ENCODE measurements around the gene PTGER1. TPM values are rescaled to one million over a fixed set of nuclear protein-coding genes. Genes with fewer than 3 reads are reported as not detected.
"Not testable (repeated sequence)": the region's sequence is repeated elsewhere in the genome, so short reads cannot be mapped to it uniquely, and the experiment has no call there.

The PTGER1 gene
- total RNA-seq, 1 donor from 2014 or later, result 0.13 TPM

DNA sequence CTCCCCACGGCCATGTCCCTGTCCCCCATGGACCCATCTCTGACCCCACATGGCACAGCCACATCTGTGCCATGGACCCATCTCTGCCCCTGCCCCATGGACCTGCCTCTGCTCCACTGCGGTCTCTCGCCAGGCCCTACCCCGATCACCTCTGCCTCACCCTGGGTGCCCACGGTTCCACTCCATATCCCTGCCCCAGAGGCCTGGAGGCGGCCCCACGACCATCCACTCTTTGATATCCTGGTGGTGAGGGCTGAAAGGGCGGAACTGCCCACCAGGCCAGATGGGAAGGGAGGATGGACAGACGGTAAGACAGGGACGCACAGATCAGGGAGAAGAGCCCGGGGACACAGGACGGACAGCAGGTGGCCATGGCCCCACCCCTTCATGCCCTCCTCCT lies 327 bp downstream of the PTGER1 start:
- no peak for DNase-seq (ENCODE audit: low read depth in 2 of 2)

DNA sequence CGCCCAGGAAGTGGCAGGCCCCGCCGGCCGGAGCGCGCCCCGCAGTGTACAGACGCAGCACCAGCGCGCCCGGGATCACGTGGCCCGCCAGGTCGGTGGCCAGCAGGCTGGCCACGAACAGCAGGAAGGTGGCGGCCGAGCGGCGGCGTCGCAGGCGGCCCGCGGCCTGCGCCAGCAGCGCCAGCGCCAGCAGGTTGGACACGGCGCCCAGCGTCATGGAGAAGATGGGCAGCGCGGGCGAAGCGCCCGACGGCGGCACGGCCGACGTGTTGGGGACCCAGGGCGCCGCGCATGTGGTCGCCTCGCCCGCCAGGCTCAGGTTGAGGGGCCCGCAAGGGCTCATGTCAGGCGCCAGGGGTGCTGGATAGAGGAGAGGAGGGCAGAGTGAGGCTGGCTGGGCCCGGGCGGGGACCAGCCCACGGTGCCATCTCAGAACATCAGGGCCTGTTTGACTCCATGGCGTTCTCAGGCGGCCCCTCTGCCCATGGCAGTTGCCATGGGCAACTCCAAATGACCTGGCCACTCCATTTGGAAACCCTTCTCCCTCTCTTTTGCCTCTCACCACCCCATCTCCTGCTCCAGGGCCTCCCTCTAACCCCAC lies 1.1 kb downstream of the PTGER1 start:
- DNase-seq (ENCODE audit: low read depth in 2 of 2), result peak in 1 of 2 donors; percentile 51

DNA sequence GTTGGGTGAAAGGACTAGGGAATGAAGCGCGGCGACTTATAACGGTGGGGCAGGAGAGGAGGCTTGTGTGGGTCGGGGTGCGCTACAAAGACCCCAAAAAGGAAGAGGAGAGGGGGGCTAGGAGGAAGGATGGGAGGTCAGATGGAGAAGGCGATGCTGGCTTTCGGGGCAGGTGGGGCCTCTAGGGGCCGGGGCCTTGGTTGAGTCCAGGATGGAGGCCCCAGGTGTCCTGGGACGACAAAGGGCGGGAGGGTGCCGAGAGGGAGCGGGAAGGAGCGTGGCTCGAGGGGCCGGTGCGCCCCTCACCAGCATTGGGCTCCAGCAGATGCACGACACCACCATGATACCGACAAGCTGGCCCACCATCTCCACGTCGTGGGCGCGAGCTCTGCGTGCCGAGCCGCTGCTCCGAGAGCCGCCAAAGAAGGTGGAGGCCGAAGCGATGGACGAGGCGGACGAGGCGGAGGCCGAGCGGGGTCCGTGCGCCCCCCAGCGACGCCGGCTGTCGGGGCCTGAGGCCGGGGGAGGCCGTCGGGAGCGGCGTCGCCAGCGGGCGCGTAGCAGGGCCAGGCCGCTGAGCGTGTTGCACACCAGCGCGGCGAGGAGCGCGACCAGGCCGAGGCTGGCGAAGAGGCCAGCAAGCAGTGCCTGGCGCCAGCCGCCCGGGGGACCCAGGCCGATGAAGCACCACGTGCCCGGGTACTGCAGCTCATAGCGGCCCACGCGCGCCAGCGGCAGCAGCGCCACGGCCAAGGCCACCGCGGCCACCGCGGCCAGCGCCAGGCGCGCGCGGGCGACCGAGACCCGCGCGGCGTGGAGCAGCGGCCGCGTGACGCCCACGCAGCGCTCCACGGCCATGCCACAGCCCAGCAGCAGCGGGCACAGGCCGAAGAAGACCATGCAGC lies 1.8 kb downstream of the PTGER1 start:
- peak in 1 of 2 donors; percentile 52 for DNase-seq (ENCODE audit: low read depth in 2 of 2)

DNA sequence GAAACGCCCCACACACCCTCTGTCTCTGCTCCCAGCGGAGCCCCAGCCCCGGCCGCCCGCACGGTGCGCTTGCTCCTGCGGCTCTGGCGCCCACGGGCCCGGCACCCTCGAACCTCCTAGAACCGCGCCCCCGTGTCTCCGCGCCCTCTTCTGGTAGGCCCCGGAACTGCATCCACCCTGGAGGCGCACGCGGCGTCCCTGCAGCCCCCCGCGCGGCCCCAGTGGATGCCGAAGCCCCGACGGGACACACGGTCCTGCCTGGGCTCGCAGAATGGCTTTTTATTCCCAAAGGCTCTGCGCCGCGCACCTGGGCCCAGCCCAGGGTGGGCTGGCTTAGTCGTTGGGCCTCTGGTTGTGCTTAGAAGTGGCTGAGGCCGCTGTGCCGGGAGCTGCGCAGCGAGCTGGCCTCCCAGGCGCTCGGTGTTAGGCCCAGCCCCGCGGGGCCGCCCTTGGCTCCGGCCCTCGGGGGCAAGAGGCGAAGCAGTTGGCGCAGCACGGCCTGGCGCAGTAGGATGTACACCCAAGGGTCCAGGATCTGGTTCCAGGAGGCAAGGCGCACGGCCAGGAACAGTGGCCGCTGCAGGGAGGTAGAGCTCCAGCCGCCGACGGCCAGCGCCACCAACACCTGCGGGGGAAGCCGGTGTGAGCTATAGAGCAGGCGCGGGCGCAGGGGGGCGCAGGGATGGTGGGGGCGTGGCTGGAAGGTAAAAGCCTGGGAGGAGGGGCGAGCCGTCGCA lies 2.8 kb downstream of the PTGER1 start:
- peak in 1 of 2 donors; percentile 53 for DNase-seq (ENCODE audit: low read depth in 2 of 2)

DNA sequence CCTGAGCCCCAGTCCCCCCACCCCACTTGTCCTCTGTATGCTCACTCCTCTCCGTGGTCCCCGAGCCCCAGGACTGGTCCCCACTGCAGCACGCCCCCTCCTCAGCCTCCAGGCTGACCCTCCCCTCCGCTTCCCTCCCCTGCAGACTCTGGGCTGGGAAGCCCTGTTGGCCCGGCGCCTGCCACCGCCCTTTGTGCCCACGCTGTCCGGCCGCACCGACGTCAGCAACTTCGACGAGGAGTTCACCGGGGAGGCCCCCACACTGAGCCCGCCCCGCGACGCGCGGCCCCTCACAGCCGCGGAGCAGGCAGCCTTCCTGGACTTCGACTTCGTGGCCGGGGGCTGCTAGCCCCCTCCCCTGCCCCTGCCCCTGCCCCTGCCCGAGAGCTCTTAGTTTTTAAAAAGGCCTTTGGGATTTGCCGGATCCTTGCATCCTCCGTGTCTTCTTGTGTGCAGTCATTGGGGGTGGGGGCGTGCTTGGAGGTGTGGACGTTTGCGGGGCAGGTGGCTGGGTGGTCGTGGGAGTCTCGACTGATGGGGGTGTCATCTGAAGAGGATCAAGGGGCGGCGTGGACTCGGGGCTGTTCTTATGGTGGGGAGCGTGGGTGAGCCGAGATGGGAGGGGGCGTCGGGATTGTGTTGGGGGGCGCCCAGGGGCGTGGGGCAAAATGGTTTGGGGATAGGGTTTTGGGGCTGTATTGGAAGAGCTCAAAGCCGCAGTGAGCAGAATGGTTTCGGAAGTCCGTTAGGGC lies 3.5 kb downstream of the PTGER1 start:
- no peak for DNase-seq (ENCODE audit: low read depth in 2 of 2)

DNA sequence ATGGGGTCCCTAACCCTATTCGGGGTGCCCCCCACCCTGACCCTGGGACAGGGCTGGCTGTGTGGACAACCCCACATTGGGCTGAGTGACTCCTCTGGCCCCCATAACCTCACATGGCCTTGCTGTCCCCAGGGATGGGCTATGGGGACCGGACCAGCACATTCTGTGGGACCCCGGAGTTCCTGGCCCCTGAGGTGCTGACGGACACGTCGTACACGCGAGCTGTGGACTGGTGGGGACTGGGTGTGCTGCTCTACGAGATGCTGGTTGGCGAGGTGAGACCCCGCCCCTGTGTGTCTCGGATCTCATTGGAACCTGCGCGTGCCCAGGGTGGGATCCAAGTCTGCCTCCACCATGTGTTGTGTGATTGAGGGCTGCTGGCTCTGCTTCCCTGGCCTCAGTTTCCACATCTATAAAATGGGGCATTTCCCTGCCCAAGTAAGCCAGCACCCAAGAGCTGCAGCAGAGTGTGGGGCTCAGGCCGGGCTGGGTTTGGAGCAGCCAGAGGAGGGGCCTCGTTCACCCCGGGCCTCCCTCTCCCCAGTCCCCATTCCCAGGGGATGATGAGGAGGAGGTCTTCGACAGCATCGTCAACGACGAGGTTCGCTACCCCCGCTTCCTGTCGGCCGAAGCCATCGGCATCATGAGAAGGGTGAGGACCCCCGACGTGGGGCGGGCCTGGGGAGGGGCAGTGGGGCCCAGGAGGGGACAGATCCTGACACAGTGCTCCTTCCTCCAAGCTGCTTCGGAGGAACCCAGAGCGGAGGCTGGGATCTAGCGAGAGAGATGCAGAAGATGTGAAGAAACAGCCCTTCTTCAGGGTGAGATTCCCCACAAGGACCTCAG lies 4.9 kb downstream of the PTGER1 start:
- DNase-seq (ENCODE audit: low read depth in 2 of 2), result no peak

DNA sequence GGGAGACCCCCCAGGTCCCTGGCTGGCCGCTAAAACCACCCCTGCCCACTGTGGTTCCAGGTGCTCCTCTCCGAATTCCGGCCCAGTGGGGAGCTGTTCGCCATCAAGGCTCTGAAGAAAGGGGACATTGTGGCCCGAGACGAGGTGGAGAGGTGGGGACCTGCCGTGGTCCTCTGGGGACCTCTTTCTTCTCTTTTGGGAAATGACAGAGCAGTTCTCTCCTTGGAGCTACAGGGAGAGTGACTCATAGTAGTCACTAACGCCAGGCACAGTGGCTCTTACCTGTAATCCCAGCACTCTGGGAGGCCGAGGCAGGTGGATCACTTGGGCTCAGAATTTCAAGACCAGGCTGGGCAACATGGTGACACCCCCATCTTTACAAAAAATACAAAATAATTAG lies 7.3 kb downstream of the PTGER1 start:
- DNase-seq (ENCODE audit: low read depth in 2 of 2), result no peak

DNA sequence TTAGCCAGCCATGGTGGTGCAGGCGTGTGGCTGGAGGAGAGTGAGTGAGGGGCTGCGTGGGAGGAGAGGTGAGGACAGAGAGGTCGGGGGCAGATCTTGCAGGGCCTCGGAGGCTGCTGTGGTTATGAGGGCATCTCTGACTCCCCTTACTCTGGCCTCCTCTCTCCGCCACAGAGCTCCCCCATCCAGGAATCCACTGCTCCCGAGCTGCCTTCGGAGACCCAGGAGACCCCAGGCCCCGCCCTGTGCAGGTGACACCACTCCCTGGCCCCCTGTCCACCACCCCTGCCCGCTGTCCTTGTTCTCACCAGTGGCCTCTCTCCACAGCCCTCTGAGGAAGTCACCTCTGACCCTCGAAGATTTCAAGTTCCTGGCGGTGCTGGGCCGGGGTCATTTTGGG lies 7.8 kb downstream of the PTGER1 start:
- DNase-seq (ENCODE audit: low read depth in 2 of 2), result no peak

DNA sequence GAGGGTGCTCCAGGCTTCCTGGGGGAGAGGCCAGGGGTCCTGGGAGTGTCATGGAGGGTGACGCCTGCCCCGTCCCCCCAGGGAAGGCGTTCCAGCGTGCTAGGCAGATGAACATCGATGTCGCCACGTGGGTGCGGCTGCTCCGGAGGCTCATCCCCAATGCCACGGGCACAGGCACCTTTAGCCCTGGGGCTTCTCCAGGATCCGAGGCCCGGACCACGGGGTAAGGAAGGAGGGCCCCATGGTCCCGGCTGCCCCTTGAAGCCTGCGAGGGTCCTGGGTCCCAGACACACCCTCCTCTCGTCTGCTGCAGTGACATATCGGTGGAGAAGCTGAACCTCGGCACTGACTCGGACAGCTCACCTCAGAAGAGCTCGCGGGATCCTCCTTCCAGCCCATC lies 11.4 kb downstream of the PTGER1 start:
- no peak for DNase-seq (ENCODE audit: low read depth in 2 of 2)

DNA sequence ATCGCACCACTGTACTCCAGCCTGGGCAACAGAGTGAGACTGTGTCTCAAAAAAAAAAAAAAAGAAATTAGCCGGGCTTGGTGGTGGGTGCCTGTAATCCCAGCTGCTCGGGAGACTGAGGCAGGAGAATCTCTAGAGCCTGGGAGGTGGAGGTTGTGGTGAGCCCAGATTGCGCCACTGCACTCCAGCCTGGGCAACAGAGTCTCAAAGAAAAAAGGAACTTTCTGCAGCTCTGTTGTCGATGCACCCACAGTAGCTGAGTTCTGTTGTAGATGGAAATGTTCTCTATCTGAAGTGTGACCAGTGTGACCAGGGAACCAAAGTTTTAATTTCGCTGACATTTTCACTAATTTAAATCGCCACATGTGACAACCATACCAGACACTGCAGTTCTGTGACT lies 12.8 kb downstream of the PTGER1 start:
- DNase-seq (ENCODE audit: low read depth in 2 of 2), result not testable (repeated sequence)

DNA sequence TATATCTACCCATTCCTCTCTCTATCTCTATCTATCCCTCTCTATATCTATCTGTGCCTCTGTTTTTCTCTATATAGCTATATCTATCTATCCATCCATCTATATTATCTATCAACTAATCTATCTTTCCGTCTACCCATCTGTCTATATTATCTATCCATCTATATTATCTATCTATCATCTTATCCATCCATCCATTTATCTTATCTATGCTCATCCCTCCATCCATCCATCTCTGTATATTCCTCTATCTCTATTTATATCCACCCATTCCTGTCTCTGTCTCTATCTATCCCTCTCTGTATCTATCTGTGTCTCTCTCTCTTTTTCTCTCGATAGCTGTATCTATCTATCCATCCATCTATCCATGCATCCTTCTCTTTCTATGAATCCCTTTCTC lies 14.2 kb downstream of the PTGER1 start:
- no peak for DNase-seq (ENCODE audit: low read depth in 2 of 2)

DNA sequence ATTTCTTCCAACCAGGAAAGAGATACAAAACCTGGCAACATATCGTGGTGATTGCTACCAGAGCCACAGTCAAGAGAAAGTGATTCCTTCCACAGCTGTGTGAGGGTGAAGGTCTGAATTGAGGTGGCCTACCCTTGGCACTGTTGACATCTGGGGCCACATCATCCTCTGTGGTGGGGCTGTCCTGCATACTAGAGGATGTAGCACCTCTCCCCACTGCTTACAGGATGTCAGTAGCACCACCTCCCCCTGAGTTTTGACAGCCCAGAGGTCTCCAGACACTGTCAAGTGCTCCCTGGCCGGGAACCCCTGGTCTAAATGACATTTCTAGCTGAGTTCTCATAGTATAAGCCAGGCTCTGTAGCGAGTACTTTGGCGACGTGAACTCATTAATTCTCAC lies 15.5 kb downstream of the PTGER1 start:
- DNase-seq (ENCODE audit: low read depth in 2 of 2), result no peak

DNA sequence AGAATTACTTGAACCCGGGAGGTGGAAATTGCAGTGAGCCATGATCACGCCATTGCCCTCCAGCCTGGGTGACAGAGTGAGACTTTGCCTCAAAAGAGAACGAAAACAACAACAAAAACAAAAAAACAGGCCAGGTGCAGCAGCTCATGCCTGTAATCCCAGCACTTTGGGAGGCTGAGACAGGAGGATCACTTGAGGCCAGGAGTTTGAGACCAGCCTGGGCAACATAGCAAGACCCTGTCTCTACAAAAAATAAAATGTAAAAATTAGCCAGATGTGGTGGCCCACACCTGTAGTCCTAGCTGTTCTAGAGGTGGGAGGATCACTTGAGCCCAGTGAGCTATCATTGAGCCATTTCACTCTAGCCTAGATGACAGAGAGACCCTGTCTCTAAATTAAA lies 22.9 kb downstream of the PTGER1 start:
- DNase-seq (ENCODE audit: low read depth in 2 of 2), result not testable (repeated sequence)

DNA sequence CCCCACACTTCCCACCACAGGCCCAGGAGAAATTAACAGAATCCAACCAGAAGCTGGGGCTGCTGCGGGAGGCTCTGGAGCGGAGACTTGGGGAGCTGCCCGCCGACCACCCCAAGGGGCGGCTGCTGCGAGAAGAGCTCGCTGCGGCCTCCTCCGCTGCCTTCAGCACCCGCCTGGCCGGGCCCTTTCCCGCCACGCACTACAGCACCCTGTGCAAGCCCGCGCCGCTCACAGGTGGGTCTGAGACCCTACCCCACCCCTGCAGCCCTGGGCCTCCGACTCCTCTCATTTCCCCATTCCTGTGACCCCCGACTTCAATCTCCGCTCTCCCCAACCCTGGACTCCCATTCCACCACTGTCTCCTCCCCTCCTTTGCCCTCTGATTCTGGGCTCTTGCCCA lies 24.3 kb downstream of the PTGER1 start:
- no peak for DNase-seq (ENCODE audit: low read depth in 2 of 2)

DNA sequence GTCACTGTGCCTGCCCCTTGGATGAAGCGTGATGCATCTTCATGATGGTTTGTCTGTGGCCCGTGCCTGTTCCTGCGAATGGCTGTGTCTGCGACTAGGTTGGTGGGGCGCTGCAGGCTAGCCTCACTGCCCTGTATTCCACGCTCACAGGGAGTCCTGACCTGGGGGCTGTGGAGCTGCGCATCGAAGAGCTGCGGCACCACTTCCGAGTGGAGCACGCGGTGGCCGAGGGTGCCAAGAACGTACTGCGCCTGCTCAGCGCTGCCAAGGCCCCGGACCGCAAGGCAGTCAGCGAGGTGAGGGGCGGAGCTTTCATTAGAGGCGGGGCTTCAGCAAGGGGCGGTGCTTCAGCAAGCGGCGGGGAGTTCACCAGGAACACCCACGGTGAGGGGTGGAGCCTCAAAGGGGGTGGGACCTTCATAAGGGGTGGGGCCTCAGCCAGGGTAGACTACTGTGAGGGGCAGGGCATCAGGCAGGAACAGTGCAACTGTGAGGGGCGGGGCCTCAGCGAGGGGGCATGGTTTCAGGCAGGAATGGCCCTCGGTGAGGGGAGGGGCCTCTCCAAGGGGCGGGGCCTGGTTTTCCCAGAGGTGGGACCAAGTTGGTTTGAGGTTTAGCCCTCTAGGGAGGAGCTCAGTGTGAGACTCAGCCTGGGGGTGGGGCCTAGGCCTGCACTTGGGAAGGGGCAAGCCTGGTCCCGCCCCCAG lies 24.8 kb downstream of the PTGER1 start:
- DNase-seq (ENCODE audit: low read depth in 2 of 2), result peak; percentile 10 to 68

DNA sequence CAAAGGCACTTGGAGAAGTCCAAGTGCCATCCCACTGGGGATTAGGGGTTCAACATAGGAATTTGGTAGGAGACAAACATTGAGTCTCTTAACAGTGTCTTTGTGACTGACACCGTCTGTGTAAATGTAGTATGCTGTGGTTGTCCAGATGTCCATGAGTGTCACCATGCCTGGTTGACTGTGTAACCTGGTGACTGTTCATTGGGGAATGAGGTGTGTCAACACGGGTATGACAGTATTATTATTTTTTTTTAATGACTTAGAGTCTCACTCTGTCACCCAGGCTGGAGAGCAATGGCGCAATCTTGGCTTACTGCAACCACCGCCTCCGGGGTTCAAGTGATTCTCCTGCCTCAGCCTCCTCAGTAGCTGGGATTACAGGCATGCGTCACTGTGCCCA lies 25.8 kb downstream of the PTGER1 start:
- DNase-seq (ENCODE audit: low read depth in 2 of 2), result no peak

DNA sequence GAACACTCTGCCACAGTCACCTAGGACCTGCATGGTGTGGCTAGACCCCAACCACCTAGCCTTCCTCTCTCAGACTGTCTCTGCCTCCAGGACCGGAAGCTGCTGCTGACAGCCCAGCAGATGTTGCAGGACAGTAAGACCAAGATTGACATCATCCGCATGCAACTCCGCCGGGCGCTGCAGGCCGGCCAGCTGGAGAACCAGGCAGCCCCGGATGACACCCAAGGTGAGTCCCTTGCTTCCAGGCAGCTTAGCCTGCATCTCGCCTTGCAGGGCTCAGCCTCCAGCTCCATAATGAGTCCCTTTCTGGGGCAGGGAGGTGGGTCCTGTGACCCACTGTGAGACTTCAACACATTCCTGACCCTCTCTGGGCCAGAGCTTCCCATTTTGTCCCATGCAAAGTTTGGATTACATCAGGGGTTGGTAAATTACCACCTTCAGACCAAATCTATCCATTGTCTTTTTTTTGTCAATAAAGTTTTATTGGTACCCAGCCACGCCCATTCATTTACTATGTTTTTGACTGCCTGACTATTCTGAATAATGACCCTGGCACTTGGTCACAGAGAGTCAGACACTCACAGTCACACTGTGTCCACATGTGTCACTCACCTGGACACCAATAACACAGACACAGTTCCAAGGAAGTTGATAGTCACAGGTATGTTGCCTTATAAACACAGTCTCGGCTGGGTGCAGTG lies 28.7 kb downstream of the PTGER1 start:
- DNase-seq (ENCODE audit: low read depth in 2 of 2), result no peak

DNA sequence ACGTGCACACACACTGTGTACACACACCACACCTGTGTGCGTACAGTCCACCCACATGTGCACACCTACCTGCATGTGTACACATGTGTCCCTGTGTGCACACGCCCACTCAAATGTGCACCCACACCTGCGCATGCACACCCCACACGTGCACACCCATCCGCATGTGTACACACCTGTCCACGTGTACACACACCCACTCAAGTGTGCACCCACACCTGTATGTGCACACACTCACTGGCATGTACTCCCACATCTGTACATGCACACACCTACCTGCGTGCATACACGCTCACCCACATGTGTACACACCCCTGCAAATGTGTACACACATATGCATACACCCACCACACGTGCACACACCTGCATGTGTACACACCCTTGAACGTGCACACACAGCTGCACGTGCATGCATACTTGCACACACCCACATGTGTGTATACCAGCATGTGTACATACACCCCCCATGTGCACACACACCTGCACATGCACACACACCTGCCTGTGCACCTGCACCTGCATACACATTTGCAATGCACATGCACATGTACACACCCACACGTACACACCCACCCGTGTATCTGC lies 31.4 kb downstream of the PTGER1 start:
- no peak for DNase-seq (ENCODE audit: low read depth in 2 of 2)

Data from dermis microvascular lymphatic vessel endothelial cell (primary cell).